GM21526 (cell line): ENCODE results near the gene ZCCHC24.
"Not testable (repeated sequence)": the region's sequence is repeated elsewhere in the genome, so short reads cannot be mapped to it uniquely, and the experiment has no call there.

Experiments
- ATAC-seq: cut with Tn5 transposase; IDR thresholded peaks from one replicate; pipeline ENCODE4 v1.9.1; 2021; ENCODE audit warnings: moderate library complexity; ENCODE audit not compliant: unreplicated experiment, low FRiP score

Gene ZCCHC24

GRCh38 chr10:79337783-79338469, 107.5 kb downstream of the ZCCHC24 start:
- not testable (repeated sequence) for ATAC-seq

- no peak for ATAC-seq
Observed at GRCh38 chr10:79336739-79337138, 108.7 kb downstream of the ZCCHC24 start.

GRCh38 chr10:79336276-79336675, 109.1 kb downstream of the ZCCHC24 start:
- ATAC-seq, result no peak

- ATAC-seq, result no peak
Observed at GRCh38 chr10:79335470-79336235, 109.8 kb downstream of the ZCCHC24 start.

- no peak for ATAC-seq
Observed at GRCh38 chr10:79335094-79335469, 110.3 kb downstream of the ZCCHC24 start.

GRCh38 chr10:79334573-79334972, 110.9 kb downstream of the ZCCHC24 start:
- no peak for ATAC-seq

GRCh38 chr10:79333513-79333912, 111.9 kb downstream of the ZCCHC24 start:
- no peak for ATAC-seq

GRCh38 chr10:79332610-79333315, 112.7 kb downstream of the ZCCHC24 start:
- ATAC-seq, result not testable (repeated sequence)
